Subcutaneous adipose tissue (tissue), 4 donors: Measurements from ENCODE around the gene LAMA3. TPM values are rescaled to one million over a fixed set of nuclear protein-coding genes. Genes with fewer than 3 reads are reported as not detected.

ENCODE experiments used
- CTCF ChIP-seq: fragments of 450-650 bp; IDR thresholded peaks from one replicate; pipeline ENCODE4 v1.5.1; 2016; ENCODE audit warnings: low read depth, mild to moderate bottlenecking, control low read depth, antibody characterized with exemption, moderate library complexity
- total RNA-seq, 4 donors: library from RNA; depleted of rRNA; stranded (reverse); fragments of >200 nt; gene quantifications; one replicate each; pipeline ENCODE4 v1.1.0, GENCODE V29; 2016

The LAMA3 gene
- total RNA-seq, 4 donors from 2014 or later = 23.3 to 34.9 (median 28.4) TPM

- no peak for TF ChIP-seq CTCF
Measured at GRCh38 chr18:23684515-23685197, 4.6 kb upstream of the LAMA3 start.

GRCh38 chr18:23688528-23688927, 725 bp upstream of the LAMA3 start:
- no peak for TF ChIP-seq CTCF

- TF ChIP-seq CTCF = no peak
Measured at GRCh38 chr18:23689616-23690504, 607 bp downstream of the LAMA3 start.

- TF ChIP-seq CTCF = no peak
Measured at GRCh38 chr18:23690505-23691068, 1.3 kb downstream of the LAMA3 start.

- no peak for TF ChIP-seq CTCF
Measured at GRCh38 chr18:23693846-23694245, 4.6 kb downstream of the LAMA3 start.

GRCh38 chr18:23694637-23695430, 5.6 kb downstream of the LAMA3 start:
- no peak for TF ChIP-seq CTCF
